Ishikawa (cell line): ENCODE measurements around the gene SLCO1B3.

Experiments used
- CEBPB ChIP-seq: IDR thresholded peaks from 2 replicates; pipeline ENCODE4 v1.6.1; 2012
- CREB1 ChIP-seq: IDR thresholded peaks from 2 replicates; pipeline ENCODE4 v1.6.1; 2012; ENCODE audit warnings: low read depth
- EGR1 ChIP-seq: IDR thresholded peaks from 2 replicates; pipeline ENCODE4 v1.6.1; 2012
- EP300 ChIP-seq: IDR thresholded peaks from 2 replicates; pipeline ENCODE4 v1.6.1; 2012; ENCODE audit warnings: borderline replicate concordance
- RAD21 ChIP-seq: IDR thresholded peaks from 2 replicates; pipeline ENCODE4 v1.6.1; 2012; ENCODE audit warnings: low read depth
- YY1 ChIP-seq: IDR thresholded peaks from 2 replicates; pipeline ENCODE4 v1.6.1; 2012; ENCODE audit warnings: low read depth
- ZBTB7A ChIP-seq: IDR thresholded peaks from 2 replicates; pipeline ENCODE4 v1.6.1; 2012; ENCODE audit warnings: low read depth

DNA sequence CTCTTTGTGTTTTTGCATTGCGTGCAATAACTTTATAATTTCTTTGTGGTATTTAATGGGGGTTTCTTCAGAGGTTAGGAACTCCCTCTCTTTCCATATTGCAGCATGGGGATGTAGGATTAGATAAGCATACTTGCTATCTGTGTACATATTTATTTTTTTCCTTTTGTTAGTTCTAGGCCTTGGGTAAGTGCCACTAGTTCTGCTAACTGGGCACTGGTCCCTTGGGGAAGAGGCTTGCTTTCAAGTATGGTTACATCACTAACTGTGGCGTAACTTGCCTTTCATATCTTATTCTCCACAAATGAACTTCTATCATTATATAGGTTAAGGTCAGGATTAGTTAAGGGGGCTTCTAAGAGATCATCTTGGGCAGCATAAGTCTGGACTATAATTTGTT is 31.5 kb upstream of the SLCO1B3 start:
- TF ChIP-seq YY1 = no peak
- no peak for TF ChIP-seq EGR1
- no peak for TF ChIP-seq CREB1
- no peak for TF ChIP-seq RAD21
- no peak for TF ChIP-seq EP300
- no peak for TF ChIP-seq CEBPB
- no peak for TF ChIP-seq ZBTB7A
